ENCODE data around the gene TAF10. TPM values are rescaled to one million over a fixed set of nuclear protein-coding genes. Genes with fewer than 3 reads are reported as not detected.

TAF10 gene
- total RNA-seq, 1 experiment from 2014 or later = 187 TPM

- Mint-ChIP-seq H3K27me3 (ENCODE audit: unreplicated experiment) (peaks cover 12% of the 10 kb centered on the region), H3K9me3 (ENCODE audit: low read depth, unreplicated experiment) (no peaks in the 10 kb centered on the region), H3K27ac (ENCODE audit: unreplicated experiment) (no peak overlapping the region), H3K4me3 (ENCODE audit: low read depth, unreplicated experiment) (no peak overlapping the region), H3K4me1 (ENCODE audit: low read depth, unreplicated experiment) (no peaks in the 10 kb centered on the region), H3K36me3 (ENCODE audit: insufficient read depth, unreplicated experiment) (no peaks in the 10 kb centered on the region)
- TF ChIP-seq, protein P1, sequence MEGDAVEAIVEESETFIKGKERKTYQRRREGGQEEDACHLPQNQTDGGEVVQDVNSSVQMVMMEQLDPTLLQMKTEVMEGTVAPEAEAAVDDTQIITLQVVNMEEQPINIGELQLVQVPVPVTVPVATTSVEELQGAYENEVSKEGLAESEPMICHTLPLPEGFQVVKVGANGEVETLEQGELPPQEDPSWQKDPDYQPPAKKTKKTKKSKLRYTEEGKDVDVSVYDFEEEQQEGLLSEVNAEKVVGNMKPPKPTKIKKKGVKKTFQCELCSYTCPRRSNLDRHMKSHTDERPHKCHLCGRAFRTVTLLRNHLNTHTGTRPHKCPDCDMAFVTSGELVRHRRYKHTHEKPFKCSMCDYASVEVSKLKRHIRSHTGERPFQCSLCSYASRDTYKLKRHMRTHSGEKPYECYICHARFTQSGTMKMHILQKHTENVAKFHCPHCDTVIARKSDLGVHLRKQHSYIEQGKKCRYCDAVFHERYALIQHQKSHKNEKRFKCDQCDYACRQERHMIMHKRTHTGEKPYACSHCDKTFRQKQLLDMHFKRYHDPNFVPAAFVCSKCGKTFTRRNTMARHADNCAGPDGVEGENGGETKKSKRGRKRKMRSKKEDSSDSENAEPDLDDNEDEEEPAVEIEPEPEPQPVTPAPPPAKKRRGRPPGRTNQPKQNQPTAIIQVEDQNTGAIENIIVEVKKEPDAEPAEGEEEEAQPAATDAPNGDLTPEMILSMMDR (IDR thresholded peaks at IDR 0.05; ENCODE audit: unreplicated experiment) = no peak
- no TSS peak for BruUV-seq (replicated peaks)
- DNase-seq = no peak
- CTCF ChIA-PET = no interaction called here
- intact Hi-C loops (cut with micrococcal nuclease; ENCODE audit: unreplicated experiment) = no loop called here
These were observed 24.5 kb upstream of the TAF10 start for GRCh38 chr11:6636480-6636879.

- CTCF ChIA-PET = interaction anchor here (1.7 kb wide), 1 partner anchor 16 kb away, joined by 4 read pairs; the partner anchor contains the start of gene TPP1
- peaks cover 12% of the 10 kb centered on the region for H3K27me3 Mint-ChIP-seq (ENCODE audit: unreplicated experiment)
- H3K27ac Mint-ChIP-seq (ENCODE audit: unreplicated experiment) = no peak overlapping the region
- intact Hi-C loops (cut with micrococcal nuclease; ENCODE audit: unreplicated experiment) = no loop called here
- no peaks in the 10 kb centered on the region for H3K4me1 Mint-ChIP-seq (ENCODE audit: low read depth, unreplicated experiment)
- TF ChIP-seq, protein P1 (IDR thresholded peaks at IDR 0.05; ENCODE audit: unreplicated experiment) = no peak
- no peak overlapping the region for H3K4me3 Mint-ChIP-seq (ENCODE audit: low read depth, unreplicated experiment)
- no TSS peak for BruUV-seq (replicated peaks)
- no peaks in the 10 kb centered on the region for H3K9me3 Mint-ChIP-seq (ENCODE audit: low read depth, unreplicated experiment)
- peaks cover 5% of the 10 kb centered on the region for H3K36me3 Mint-ChIP-seq (ENCODE audit: insufficient read depth, unreplicated experiment)
- no peak for DNase-seq
These were observed 23.3 kb upstream of the TAF10 start for GRCh38 chr11:6635082-6635932.

GRCh38 chr11:6634534-6634933 is 22.5 kb upstream of the TAF10 start:
- CTCF ChIA-PET = interaction anchor here (1.7 kb wide), 1 partner anchor 15 kb away, joined by 4 read pairs; the partner anchor contains the start of gene TPP1
- Mint-ChIP-seq H3K27ac (ENCODE audit: unreplicated experiment) (no peak overlapping the region), H3K27me3 (ENCODE audit: unreplicated experiment) (peaks cover 8% of the 10 kb centered on the region), H3K9me3 (ENCODE audit: low read depth, unreplicated experiment) (no peaks in the 10 kb centered on the region), H3K4me1 (ENCODE audit: low read depth, unreplicated experiment) (no peaks in the 10 kb centered on the region), H3K36me3 (ENCODE audit: insufficient read depth, unreplicated experiment) (peaks cover 5% of the 10 kb centered on the region), H3K4me3 (ENCODE audit: low read depth, unreplicated experiment) (no peak overlapping the region)
- no TSS peak for BruUV-seq (replicated peaks)
- intact Hi-C loops (cut with micrococcal nuclease; ENCODE audit: unreplicated experiment) = no loop called here
- no peak for DNase-seq
- TF ChIP-seq, protein P1 (IDR thresholded peaks at IDR 0.05; ENCODE audit: unreplicated experiment) = no peak

DNA sequence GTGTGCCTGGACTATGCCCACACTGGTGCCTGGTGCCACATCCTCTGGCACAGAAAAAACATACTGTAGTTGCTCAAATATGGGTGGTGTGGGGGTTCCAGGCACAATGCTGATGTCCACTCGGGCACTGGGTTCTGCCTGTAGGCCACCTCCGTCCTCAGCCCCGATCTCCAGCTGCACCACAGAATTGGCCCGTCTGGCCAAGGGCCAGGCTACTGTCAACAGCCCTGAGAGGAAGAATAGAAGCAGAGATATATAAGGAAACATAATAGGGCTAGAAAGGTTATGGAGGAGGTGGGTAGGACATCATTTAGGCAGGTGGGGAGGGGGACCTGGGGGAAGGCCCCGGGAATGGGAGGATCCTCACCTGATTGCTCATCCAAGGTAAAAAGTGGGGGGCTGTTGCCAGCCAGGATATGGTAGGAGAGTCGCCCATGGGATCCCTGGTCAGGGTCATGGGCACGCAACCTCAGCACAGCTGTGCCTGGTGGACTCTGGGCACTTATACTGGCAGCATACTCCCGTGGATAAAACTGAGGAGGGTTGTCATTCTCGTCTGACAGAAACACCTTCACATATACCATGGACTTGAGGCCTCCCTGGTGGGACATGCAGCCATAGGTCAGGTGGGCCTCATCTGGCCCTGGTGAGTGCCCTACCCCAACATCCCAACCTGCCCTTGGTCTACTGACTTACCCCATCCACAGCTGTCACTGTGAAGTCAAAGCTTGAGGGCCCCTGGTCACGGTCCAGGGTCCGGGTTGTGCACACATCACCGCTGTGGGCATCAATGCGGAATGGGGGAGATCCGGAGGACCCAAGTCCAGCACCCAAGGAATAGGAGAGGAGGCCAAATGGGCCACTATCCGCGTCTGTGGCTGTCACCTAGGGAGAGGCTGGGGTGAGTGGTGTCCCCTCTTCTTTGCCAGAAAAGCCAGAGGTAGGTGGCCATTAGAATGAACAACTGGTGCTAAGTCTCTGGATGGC is 21.7 kb upstream of the TAF10 start:
- intact Hi-C loops (cut with micrococcal nuclease; ENCODE audit: unreplicated experiment) = no loop called here
- BruUV-seq (replicated peaks) = no TSS peak
- CTCF ChIA-PET = interaction anchor here (0.6 to 1.7 kb wide), 2 partner anchors 15 to 180 kb away, joined by 4 to 5 read pairs; partner anchors contain the start of gene TPP1
- Mint-ChIP-seq H3K4me3 (ENCODE audit: low read depth, unreplicated experiment) (no peak overlapping the region), H3K9me3 (ENCODE audit: low read depth, unreplicated experiment) (no peaks in the 10 kb centered on the region), H3K27me3 (ENCODE audit: unreplicated experiment) (peaks cover 10% of the 10 kb centered on the region), H3K4me1 (ENCODE audit: low read depth, unreplicated experiment) (no peaks in the 10 kb centered on the region), H3K36me3 (ENCODE audit: insufficient read depth, unreplicated experiment) (peaks cover 5% of the 10 kb centered on the region), H3K27ac (ENCODE audit: unreplicated experiment) (no peak overlapping the region)
- no peak for DNase-seq
- TF ChIP-seq, protein P1 (IDR thresholded peaks at IDR 0.05; ENCODE audit: unreplicated experiment) = no peak

Data from Calu3 (cell line).